Endothelial cell of umbilical vein (primary cell): ENCODE results near the gene ZNF662. TPM values are rescaled to one million over a fixed set of nuclear protein-coding genes. Genes with fewer than 3 reads are reported as not detected.

Source experiments
- BruUV-seq: library from RNA; stranded (reverse); fragments of 400-500 nt; replicated peaks from 2 replicates; lab custom pipeline; 2021; lab: Mats Ljungman, UMichigan
- CTCF ChIA-PET: fragments of 300-600, 350-600 bp; sonication (Branson Sonifier 250); formaldehyde crosslinking; loops from one replicate; lab custom pipeline; 2021; ENCODE audit warnings: antibody characterized with exemption, inconsistent platforms; lab: Charles Lee
- POLR2A ChIA-PET: fragments of 300-600, 350-600 bp; sonication (Branson Sonifier 250); formaldehyde crosslinking; loops from one replicate; lab custom pipeline; 2021; ENCODE audit warnings: antibody characterized with exemption, inconsistent platforms; lab: Charles Lee
- DNase-seq: peaks from one replicate; pipeline ENCODE4 v3.0.0-alpha.2; 2011; ENCODE audit warnings: low read depth, low spot score
- FAIRE-seq: peaks from 2 replicates; lab custom pipeline; 2011; peaks lifted over from hg19 to GRCh38; lab: Jason Lieb, UNC
- H2AFZ ChIP-seq: 2 replicates; pipeline ENCODE4 v1.6.0; 2012; ENCODE audit warnings: low read depth, low read length, control low read depth, inconsistent platforms
- H3K27ac ChIP-seq: 2 replicates; pipeline ENCODE4 v1.5.1; 2011; ENCODE audit warnings: low read depth, mild to moderate bottlenecking, control low read depth, low read length, moderate library complexity; ENCODE audit not compliant: insufficient read depth
- H3K27me3 ChIP-seq, 2 experiments: 2 replicates each; pipeline versions ENCODE4 v1.6.0 to v1.6.1; 2011; ENCODE audit warnings: low read length in 2 of 2, mixed read lengths in 1 of 2; ENCODE audit not compliant: control insufficient read depth in 2 of 2, insufficient read depth in 2 of 2
- H3K36me3 ChIP-seq, 2 experiments: 2 replicates in 1 of 2; 3 replicates in 1 of 2; pipeline ENCODE4 v1.5.1; 2011; ENCODE audit warnings: low read length in 2 of 2, mild to moderate bottlenecking in 1 of 2, moderate library complexity in 1 of 2; ENCODE audit not compliant: control insufficient read depth in 2 of 2, insufficient read depth in 2 of 2; ENCODE audit errors: extremely low read depth in 1 of 2
- H3K4me1 ChIP-seq: 3 replicates; pipeline ENCODE4 v1.5.1; 2011; ENCODE audit warnings: mild to moderate bottlenecking, low read length; ENCODE audit not compliant: control insufficient read depth, insufficient read depth; ENCODE audit errors: extremely low read depth
- H3K4me2 ChIP-seq: 2 replicates; pipeline ENCODE4 v1.6.1; 2011; ENCODE audit warnings: low read length, control low read depth, mixed read lengths; ENCODE audit not compliant: insufficient read depth
- H3K4me3 ChIP-seq, 3 experiments: fragments of 200-600 bp in 1 of 3; sonication (generic), shearing (Covaris generic) in 1 of 3; replicated peaks in 1 of 3; 2 replicates each; pipeline ENCODE4 v1.5.1; 2011 to 2016; ENCODE audit warnings: control low read depth in 3 of 3, low read length in 3 of 3, mild to moderate bottlenecking in 2 of 3, inconsistent platforms in 1 of 3, low read depth in 1 of 3, moderate library complexity in 1 of 3; ENCODE audit not compliant: insufficient read depth in 1 of 3
- H3K79me2 ChIP-seq: 2 replicates; pipeline ENCODE4 v1.6.0; 2012; ENCODE audit warnings: low read length, inconsistent platforms; ENCODE audit not compliant: control insufficient read depth, insufficient read depth
- H3K9ac ChIP-seq: replicated peaks from 2 replicates; pipeline ENCODE3; 2011; ENCODE audit warnings: low read length, control low read depth; ENCODE audit not compliant: insufficient read depth; ENCODE audit errors: extremely low read depth
- H3K9me1 ChIP-seq: replicated peaks from 3 replicates; pipeline ENCODE4 v1.6.0; 2011; ENCODE audit warnings: mild to moderate bottlenecking, low read length; ENCODE audit not compliant: control insufficient read depth, insufficient read depth; ENCODE audit errors: extremely low read depth
- H3K9me3 ChIP-seq: replicated peaks from 2 replicates; pipeline ENCODE4 v1.5.1; 2012; ENCODE audit warnings: low read length, inconsistent platforms; ENCODE audit not compliant: control insufficient read depth, insufficient read depth
- H4K20me1 ChIP-seq: replicated peaks from 2 replicates; pipeline ENCODE3; 2011; ENCODE audit warnings: mild to moderate bottlenecking, low read length; ENCODE audit not compliant: control insufficient read depth, insufficient read depth; ENCODE audit errors: extremely low read depth
- EZH2 ChIP-seq: IDR thresholded peaks from 2 replicates; pipeline ENCODE4 v1.6.1; 2012; ENCODE audit warnings: borderline replicate concordance, low read depth, mild to moderate bottlenecking, moderate library complexity, low read length, inconsistent platforms; ENCODE audit not compliant: severe bottlenecking
- FOS ChIP-seq: IDR thresholded peaks from 2 replicates; pipeline ENCODE4 v1.6.1; 2011; ENCODE audit warnings: mild to moderate bottlenecking, low read length, moderate library complexity, borderline replicate concordance; ENCODE audit not compliant: insufficient read depth
- GATA2 ChIP-seq: IDR thresholded peaks from 2 replicates; pipeline ENCODE4 v1.7.0; 2011; ENCODE audit warnings: low read depth, mild to moderate bottlenecking, moderate library complexity, mixed read lengths, low read length; ENCODE audit not compliant: insufficient read length, insufficient read depth
- JUN ChIP-seq: IDR thresholded peaks from 2 replicates; pipeline ENCODE4 v1.6.1; 2011; ENCODE audit warnings: borderline replicate concordance, low read depth; ENCODE audit not compliant: insufficient read length, insufficient read depth
- MYC ChIP-seq: IDR thresholded peaks from one replicate; pipeline ENCODE4 v1.6.1; 2011; ENCODE audit warnings: mild to moderate bottlenecking, low read depth, low read length
- POLR2A ChIP-seq: IDR thresholded peaks from 2 replicates; pipeline ENCODE4 v1.6.1; 2012; ENCODE audit warnings: low read depth, mild to moderate bottlenecking, control low read depth, low read length
- POLR2AphosphoS5 ChIP-seq: IDR thresholded peaks from 2 replicates; pipeline ENCODE4 v1.6.1; 2012; ENCODE audit warnings: low read depth, mild to moderate bottlenecking, control low read depth, low read length, moderate library complexity; ENCODE audit not compliant: insufficient read depth
- dilution Hi-C: fragments of 300-500 bp; cut with MboI; formaldehyde crosslinking; loops from one replicate; pipeline ENCODE4 v1.15.0; 2019; ENCODE audit warnings: low sequenced_read_pairs; ENCODE audit not compliant: extremely low pct_ligation_motif_present
- intact Hi-C: fragments of 100-400 bp; cut with micrococcal nuclease; formaldehyde crosslinking; loops from one replicate; pipeline ENCODE4 v1.10.0; 2022
- polyA plus RNA-seq, 4 experiments: library from polyadenylated mRNA; depleted of rRNA in 3 of 4; stranded (reverse) in 3 of 4; unstranded in 1 of 4; fragments of >200 nt; gene quantifications; 2 replicates each; pipeline versions ENCODE4 v1.2.1 to v1.2.3, GENCODE V29; 2011 to 2012; ENCODE audit warnings: missing spikeins in 1 of 4
- total RNA-seq: library from RNA; stranded (reverse); gene quantifications from 2 replicates; pipeline ENCODE4 v1.2.3, GENCODE V29; 2021
- TF ChIP-seq, protein P1 (sequence below), 2 donors: IDR thresholded peaks; 1 replicate in 1 of 2; 2 replicates in 1 of 2; pipeline ENCODE4 v1.5.1; 2011; ENCODE audit warnings: low read length in 2 of 2, mild to moderate bottlenecking in 2 of 2, moderate library complexity in 2 of 2, control low read depth in 1 of 2, inconsistent platforms in 1 of 2, low read depth in 1 of 2; ENCODE audit not compliant: insufficient read depth in 1 of 2; ENCODE audit errors: extremely low read depth in 1 of 2
- TF ChIP-seq, protein P2 (sequence below): IDR thresholded peaks from 2 replicates; pipeline ENCODE4 v1.6.1; 2011; ENCODE audit not compliant: insufficient read depth, insufficient read length

The ZNF662 gene
- total and polyA plus RNA-seq, 2 donors (not counting 3 experiments of a cell fraction or from before 2014, with no cell fraction given), result 0.84 to 4.3 TPM

DNA sequence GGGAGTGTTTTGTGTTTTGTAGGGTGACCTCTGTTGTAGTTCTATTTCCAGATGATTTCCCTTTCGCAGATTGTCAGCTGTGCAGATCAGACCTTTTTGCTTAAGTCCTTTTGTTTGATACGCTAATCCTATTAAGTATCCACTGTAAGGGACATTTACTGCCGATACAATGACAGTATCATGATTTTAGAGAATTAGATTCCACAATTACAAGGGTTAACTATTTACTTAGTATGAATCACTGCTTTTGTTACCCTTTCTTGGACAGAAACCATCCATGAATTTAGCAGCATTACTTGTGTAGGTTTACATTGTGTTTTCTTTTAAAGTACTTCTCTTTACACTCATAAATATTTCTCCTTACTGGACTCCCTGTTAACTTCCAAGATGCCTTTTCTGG is 31.4 kb downstream of the ZNF662 start:
- no peaks in the 10 kb centered on the region for H4K20me1 ChIP-seq
- no peak overlapping the region for H3K4me2 ChIP-seq
- BruUV-seq, result no TSS peak
- FAIRE-seq (no peak), DNase-seq (no peak)
- no peaks in the 10 kb centered on the region for H3K4me1 ChIP-seq
- POLR2A ChIA-PET, result no interaction called here
- H3K9me1 ChIP-seq, result no peaks in the 10 kb centered on the region
- intact Hi-C loops, result no loop called here
- H3K79me2 ChIP-seq, result no peaks in the 10 kb centered on the region
- TF ChIP-seq GATA2 (no peak), JUN (no peak), FOS (no peak), POLR2A (no peak), POLR2AphosphoS5 (no peak), MYC (no peak), EZH2 (no peak)
- TF ChIP-seq, protein P1, sequence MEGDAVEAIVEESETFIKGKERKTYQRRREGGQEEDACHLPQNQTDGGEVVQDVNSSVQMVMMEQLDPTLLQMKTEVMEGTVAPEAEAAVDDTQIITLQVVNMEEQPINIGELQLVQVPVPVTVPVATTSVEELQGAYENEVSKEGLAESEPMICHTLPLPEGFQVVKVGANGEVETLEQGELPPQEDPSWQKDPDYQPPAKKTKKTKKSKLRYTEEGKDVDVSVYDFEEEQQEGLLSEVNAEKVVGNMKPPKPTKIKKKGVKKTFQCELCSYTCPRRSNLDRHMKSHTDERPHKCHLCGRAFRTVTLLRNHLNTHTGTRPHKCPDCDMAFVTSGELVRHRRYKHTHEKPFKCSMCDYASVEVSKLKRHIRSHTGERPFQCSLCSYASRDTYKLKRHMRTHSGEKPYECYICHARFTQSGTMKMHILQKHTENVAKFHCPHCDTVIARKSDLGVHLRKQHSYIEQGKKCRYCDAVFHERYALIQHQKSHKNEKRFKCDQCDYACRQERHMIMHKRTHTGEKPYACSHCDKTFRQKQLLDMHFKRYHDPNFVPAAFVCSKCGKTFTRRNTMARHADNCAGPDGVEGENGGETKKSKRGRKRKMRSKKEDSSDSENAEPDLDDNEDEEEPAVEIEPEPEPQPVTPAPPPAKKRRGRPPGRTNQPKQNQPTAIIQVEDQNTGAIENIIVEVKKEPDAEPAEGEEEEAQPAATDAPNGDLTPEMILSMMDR (IDR thresholded peaks at IDR 0.05; ENCODE audit: extremely low read depth in 1 of 2, insufficient read depth in 1 of 2, low read depth in 1 of 2, low read length in 2 of 2), result no peak
- TF ChIP-seq, protein P2, sequence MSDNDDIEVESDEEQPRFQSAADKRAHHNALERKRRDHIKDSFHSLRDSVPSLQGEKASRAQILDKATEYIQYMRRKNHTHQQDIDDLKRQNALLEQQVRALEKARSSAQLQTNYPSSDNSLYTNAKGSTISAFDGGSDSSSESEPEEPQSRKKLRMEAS, result no peak
- no peak overlapping the region for H3K9ac ChIP-seq
- H2AFZ ChIP-seq, result no peak overlapping the region
- H3K27ac ChIP-seq, result no peak overlapping the region
- H3K36me3 ChIP-seq, result no peaks in the 10 kb centered on the region
- H3K9me3 ChIP-seq, result no peaks in the 10 kb centered on the region
- CTCF ChIA-PET, result no interaction called here
- H3K4me3 ChIP-seq, result no peak overlapping the region
- peaks cover 2 to 7% of the 10 kb centered on the region in 2 experiments for H3K27me3 ChIP-seq
- dilution Hi-C loops, result no loop called here
